GM18909 (cell line): ENCODE measurements around the gene IFNK.
A peak's percentile ranks its signal among the peaks of the same experiment; 100 is the strongest.

ENCODE experiments used
- ATAC-seq: cut with Tn5 transposase; IDR thresholded peaks from one replicate; pipeline ENCODE4 v1.9.1; 2021; ENCODE audit warnings: mild to moderate bottlenecking; ENCODE audit not compliant: unreplicated experiment, poor library complexity

The IFNK gene

GRCh38 chr9:27571011-27571410 lies 46.9 kb downstream of the IFNK start:
- ATAC-seq = no peak

GRCh38 chr9:27572061-27572460 lies 48.0 kb downstream of the IFNK start:
- no peak for ATAC-seq

DNA sequence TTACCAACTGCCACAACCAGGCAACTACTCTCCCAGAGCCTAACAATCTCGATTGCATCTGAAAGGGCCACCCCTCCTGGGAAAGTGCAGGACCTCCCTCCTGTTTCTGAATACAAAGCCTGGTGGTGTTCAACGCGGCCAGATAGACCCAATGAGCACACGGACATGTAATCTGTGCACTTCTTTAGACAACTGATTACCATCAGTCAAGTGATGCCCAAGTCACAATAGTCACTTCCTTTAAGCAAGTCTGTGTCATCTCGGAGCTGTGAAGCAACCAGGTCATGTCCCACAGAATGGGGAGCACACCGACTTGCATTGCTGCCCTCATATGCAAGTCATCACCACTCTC lies 48.5 kb downstream of the IFNK start:
- ATAC-seq = peak; percentile 36

DNA sequence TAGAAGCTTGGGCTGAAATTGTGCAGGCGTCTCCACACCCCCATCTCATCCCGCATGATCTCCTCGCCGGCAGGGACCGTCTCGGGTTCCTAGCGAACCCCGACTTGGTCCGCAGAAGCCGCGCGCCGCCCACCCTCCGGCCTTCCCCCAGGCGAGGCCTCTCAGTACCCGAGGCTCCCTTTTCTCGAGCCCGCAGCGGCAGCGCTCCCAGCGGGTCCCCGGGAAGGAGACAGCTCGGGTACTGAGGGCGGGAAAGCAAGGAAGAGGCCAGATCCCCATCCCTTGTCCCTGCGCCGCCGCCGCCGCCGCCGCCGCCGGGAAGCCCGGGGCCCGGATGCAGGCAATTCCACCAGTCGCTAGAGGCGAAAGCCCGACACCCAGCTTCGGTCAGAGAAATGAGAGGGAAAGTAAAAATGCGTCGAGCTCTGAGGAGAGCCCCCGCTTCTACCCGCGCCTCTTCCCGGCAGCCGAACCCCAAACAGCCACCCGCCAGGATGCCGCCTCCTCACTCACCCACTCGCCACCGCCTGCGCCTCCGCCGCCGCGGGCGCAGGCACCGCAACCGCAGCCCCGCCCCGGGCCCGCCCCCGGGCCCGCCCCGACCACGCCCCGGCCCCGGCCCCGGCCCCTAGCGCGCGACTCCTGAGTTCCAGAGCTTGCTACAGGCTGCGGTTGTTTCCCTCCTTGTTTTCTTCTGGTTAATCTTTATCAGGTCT lies 49.0 kb downstream of the IFNK start, which contains the start of gene C9orf72:
Gene C9orf72, minus strand, starts transcription at position 564 of the 716 bp plus-strand sequence. CDS start 6,361 bp downstream, outside the sequence.
- ATAC-seq = peak; percentile 74

DNA sequence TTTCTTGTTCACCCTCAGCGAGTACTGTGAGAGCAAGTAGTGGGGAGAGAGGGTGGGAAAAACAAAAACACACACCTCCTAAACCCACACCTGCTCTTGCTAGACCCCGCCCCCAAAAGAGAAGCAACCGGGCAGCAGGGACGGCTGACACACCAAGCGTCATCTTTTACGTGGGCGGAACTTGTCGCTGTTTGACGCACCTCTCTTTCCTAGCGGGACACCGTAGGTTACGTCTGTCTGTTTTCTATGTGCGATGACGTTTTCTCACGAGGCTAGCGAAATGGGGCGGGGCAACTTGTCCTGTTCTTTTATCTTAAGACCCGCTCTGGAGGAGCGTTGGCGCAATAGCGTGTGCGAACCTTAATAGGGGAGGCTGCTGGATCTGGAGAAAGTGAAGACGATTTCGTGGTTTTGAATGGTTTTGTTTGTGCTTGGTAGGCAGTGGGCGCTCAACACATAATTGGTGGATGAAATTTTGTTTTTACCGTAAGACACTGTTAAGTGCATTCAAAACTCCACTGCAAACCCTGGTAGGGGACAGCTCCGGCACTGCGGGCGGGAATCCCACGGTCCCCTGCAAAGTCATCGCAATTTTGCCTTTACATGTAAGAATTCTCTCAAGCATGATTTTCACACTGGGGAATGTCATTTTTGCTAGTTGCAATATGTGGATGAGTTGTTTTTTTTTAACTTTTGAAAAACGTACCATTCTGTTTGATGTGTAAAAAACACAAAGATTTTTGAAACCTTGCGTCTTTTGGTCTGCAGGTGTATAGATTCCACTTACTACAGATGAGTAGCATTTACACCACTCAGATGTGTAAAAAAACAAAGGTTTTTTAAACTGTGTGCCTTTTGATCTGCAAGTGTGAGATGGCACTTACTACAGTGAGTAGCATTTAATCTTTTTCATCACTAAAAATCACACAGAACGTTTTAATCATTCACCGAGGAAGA lies 49.8 kb downstream of the IFNK start:
- ATAC-seq = peak; percentile 92
